Measurements from ENCODE around the gene NAA25.

The NAA25 gene

DNA sequence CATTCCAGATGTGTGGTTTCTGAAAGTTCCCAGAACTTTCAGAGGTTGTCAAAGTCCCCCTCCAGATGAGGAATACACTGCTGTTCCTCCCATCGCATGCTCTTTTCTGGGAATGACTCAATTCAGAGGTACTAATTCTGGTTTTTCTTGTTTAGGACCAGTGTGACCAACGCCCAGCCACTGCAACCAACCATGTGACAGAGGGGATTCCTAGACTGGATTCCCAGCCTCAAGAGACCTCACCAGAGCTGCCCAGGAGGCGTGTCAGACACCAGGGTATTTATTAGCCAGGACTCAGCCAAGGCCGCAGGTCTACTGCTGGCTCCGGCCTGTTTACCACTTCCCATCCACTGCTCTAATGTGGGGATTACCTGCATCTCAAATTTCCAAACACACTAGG, 41.0 kb upstream of the NAA25 start:
- Histone ChIP-seq H3K36me3 (ENCODE audit: control insufficient read depth in 1 of 2, insufficient read depth in 2 of 2, low read length in 2 of 2) (peaks cover 34 to 45% of the 10 kb centered on the region in 2 experiments), H2AFZ (ENCODE audit: insufficient read depth, low read length, poor library complexity) (no peak overlapping the region), H2BK120ac (ENCODE audit: insufficient read depth, low read length, poor library complexity) (no peak overlapping the region), H2AK5ac (ENCODE audit: low read length) (no peak overlapping the region), H3K4me3 (ENCODE audit: low read depth, low read length) (no peak overlapping the region), H3K9me3 (ENCODE audit: insufficient read depth, low read depth, low read length) (peaks cover 3% of the 10 kb centered on the region), H3K79me2 (ENCODE audit: control insufficient read depth, insufficient read depth, low read length, poor library complexity) (no peaks in the 10 kb centered on the region), H2BK12ac (ENCODE audit: low read length) (no peak overlapping the region), H2BK5ac (ENCODE audit: low read depth, low read length, poor library complexity) (no peak overlapping the region), H3K4me2 (ENCODE audit: low read length) (no peak overlapping the region), H3K79me1 (ENCODE audit: low read length) (peaks cover 11% of the 10 kb centered on the region), H3K27ac (ENCODE audit: low read depth, low read length) (peak overlapping the region; percentile 76), H3K14ac (ENCODE audit: low read length) (no peak overlapping the region), H3K18ac (ENCODE audit: low read length) (no peak overlapping the region), H3K4ac (ENCODE audit: low read depth, low read length) (no peak overlapping the region), H4K91ac (ENCODE audit: low read depth, low read length) (no peak overlapping the region), H3K9ac (ENCODE audit: low read length) (no peak overlapping the region), H3K27me3 (ENCODE audit: insufficient read depth, low read length) (no peaks in the 10 kb centered on the region), H4K12ac (ENCODE audit: low read depth, low read length) (no peak overlapping the region), H3K4me1 (ENCODE audit: control insufficient read depth in 1 of 2, insufficient read depth in 2 of 2, low read length in 2 of 2) (peaks cover 7 to 12% of the 10 kb centered on the region in 2 experiments), H3K23ac (ENCODE audit: low read length) (no peak overlapping the region), H4K8ac (ENCODE audit: low read depth, low read length) (no peak overlapping the region)
- DNase-seq = peak; percentile 96 to 98
- no CpG with 5 or more reads among the region's 5 CpGs for WGBS (ENCODE audit: extremely low coverage, insufficient coverage, insufficient read length)

DNA sequence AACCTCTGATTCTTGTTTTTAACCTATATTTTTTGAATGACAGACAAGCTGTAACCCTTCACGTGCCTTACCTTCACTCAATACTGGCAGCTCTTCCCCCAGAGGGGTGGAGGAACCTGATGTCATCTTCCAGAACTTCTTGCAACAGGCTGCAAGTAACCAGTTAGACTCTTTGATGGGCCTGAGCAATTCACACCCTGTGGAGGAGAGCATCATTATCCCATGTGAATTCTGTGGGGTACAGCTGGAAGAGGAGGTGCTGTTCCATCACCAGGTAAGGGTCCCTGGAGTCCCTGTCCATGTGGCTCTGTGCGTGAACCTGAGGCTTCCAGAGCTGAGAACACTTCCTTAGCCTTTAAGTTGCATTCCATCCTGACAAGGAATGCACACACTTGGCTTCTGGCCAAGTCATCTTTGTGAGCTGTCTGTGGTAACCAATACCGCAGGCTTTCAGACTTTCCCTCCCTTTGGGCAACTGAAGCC, 39.5 kb upstream of the NAA25 start:
- Histone ChIP-seq H2BK120ac (ENCODE audit: insufficient read depth, low read length, poor library complexity) (no peak overlapping the region), H2BK5ac (ENCODE audit: low read depth, low read length, poor library complexity) (peak overlapping the region; percentile 5), H4K8ac (ENCODE audit: low read depth, low read length) (no peak overlapping the region), H3K27ac (ENCODE audit: low read depth, low read length) (peak overlapping the region; percentile 54), H2AFZ (ENCODE audit: insufficient read depth, low read length, poor library complexity) (no peak overlapping the region), H3K9me3 (ENCODE audit: insufficient read depth, low read depth, low read length) (peaks cover 2% of the 10 kb centered on the region), H3K27me3 (ENCODE audit: insufficient read depth, low read length) (no peaks in the 10 kb centered on the region), H2AK5ac (ENCODE audit: low read length) (peak overlapping the region; percentile 2), H3K79me1 (ENCODE audit: low read length) (peaks cover 11% of the 10 kb centered on the region), H3K4me1 (ENCODE audit: control insufficient read depth in 1 of 2, insufficient read depth in 2 of 2, low read length in 2 of 2) (peaks cover 7 to 12% of the 10 kb centered on the region in 2 experiments), H3K4me3 (ENCODE audit: low read depth, low read length) (no peak overlapping the region), H3K14ac (ENCODE audit: low read length) (no peak overlapping the region), H3K79me2 (ENCODE audit: control insufficient read depth, insufficient read depth, low read length, poor library complexity) (no peaks in the 10 kb centered on the region), H3K36me3 (ENCODE audit: control insufficient read depth in 1 of 2, insufficient read depth in 2 of 2, low read length in 2 of 2) (peaks cover 29 to 40% of the 10 kb centered on the region in 2 experiments), H4K12ac (ENCODE audit: low read depth, low read length) (no peak overlapping the region), H2BK12ac (ENCODE audit: low read length) (no peak overlapping the region), H3K4me2 (ENCODE audit: low read length) (no peak overlapping the region), H3K4ac (ENCODE audit: low read depth, low read length) (no peak overlapping the region), H3K18ac (ENCODE audit: low read length) (no peak overlapping the region), H3K9ac (ENCODE audit: low read length) (peak overlapping the region; percentile 24), H3K23ac (ENCODE audit: low read length) (no peak overlapping the region), H4K91ac (ENCODE audit: low read depth, low read length) (peak overlapping the region; percentile 1)
- no CpG with 5 or more reads among the region's 3 CpGs for WGBS (ENCODE audit: extremely low coverage, insufficient coverage, insufficient read length)
- peak; percentile 29 to 68 for DNase-seq

DNA sequence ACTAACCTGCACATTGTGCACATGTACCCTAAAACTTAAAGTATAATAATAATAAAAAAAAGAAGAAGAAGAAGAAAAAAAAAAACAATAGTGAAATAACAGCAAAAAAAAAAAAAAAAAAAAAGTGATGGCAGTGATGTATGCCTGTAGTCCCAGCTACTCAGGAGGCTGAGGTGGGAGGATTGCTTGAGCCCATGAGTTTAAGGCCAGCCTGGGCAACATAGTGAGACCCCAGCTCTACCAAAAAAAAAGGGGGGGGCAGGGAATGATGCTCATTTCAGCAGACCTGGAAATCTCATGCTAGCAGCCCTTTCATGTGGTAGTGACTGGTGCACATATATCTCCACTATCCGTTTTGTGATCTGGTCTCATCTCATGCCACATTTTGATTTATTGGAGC, 37.5 kb upstream of the NAA25 start:
- Histone ChIP-seq H4K8ac (ENCODE audit: low read depth, low read length) (no peak overlapping the region), H3K14ac (ENCODE audit: low read length) (no peak overlapping the region), H4K12ac (ENCODE audit: low read depth, low read length) (no peak overlapping the region), H3K9me3 (ENCODE audit: insufficient read depth, low read depth, low read length) (no peaks in the 10 kb centered on the region), H3K18ac (ENCODE audit: low read length) (no peak overlapping the region), H3K23ac (ENCODE audit: low read length) (no peak overlapping the region), H2BK12ac (ENCODE audit: low read length) (no peak overlapping the region), H2BK5ac (ENCODE audit: low read depth, low read length, poor library complexity) (no peak overlapping the region), H3K4ac (ENCODE audit: low read depth, low read length) (no peak overlapping the region), H2BK120ac (ENCODE audit: insufficient read depth, low read length, poor library complexity) (no peak overlapping the region), H3K79me2 (ENCODE audit: control insufficient read depth, insufficient read depth, low read length, poor library complexity) (no peaks in the 10 kb centered on the region), H2AFZ (ENCODE audit: insufficient read depth, low read length, poor library complexity) (no peak overlapping the region), H3K27ac (ENCODE audit: low read depth, low read length) (no peak overlapping the region), H4K91ac (ENCODE audit: low read depth, low read length) (no peak overlapping the region), H3K4me1 (ENCODE audit: control insufficient read depth in 1 of 2, insufficient read depth in 2 of 2, low read length in 2 of 2) (peaks cover 7 to 12% of the 10 kb centered on the region in 2 experiments), H3K36me3 (ENCODE audit: control insufficient read depth in 1 of 2, insufficient read depth in 2 of 2, low read length in 2 of 2) (peaks cover 20 to 28% of the 10 kb centered on the region in 2 experiments), H3K79me1 (ENCODE audit: low read length) (peaks cover 11% of the 10 kb centered on the region), H3K27me3 (ENCODE audit: insufficient read depth, low read length) (no peaks in the 10 kb centered on the region), H3K9ac (ENCODE audit: low read length) (no peak overlapping the region), H3K4me3 (ENCODE audit: low read depth, low read length) (no peak overlapping the region), H3K4me2 (ENCODE audit: low read length) (no peak overlapping the region), H2AK5ac (ENCODE audit: low read length) (no peak overlapping the region)
- WGBS (ENCODE audit: extremely low coverage, insufficient coverage, insufficient read length) = no CpG with 5 or more reads among the region's 1 CpG
- DNase-seq = no peak

- Histone ChIP-seq H3K9me3 (ENCODE audit: insufficient read depth, low read depth, low read length) (no peaks in the 10 kb centered on the region), H2AFZ (ENCODE audit: insufficient read depth, low read length, poor library complexity) (no peak overlapping the region), H2AK5ac (ENCODE audit: low read length) (no peak overlapping the region)
Measured at GRCh38 chr12:112140728-112141127, 32.1 kb upstream of the NAA25 start.

More at GRCh38 chr12:112140728-112141127, 32.1 kb upstream of the NAA25 start:
- H3K27me3 ChIP-seq (ENCODE audit: insufficient read depth, low read length) = no peaks in the 10 kb centered on the region
- no peak overlapping the region for H3K4me3 ChIP-seq (ENCODE audit: low read depth, low read length)
- no peak overlapping the region for H4K8ac ChIP-seq (ENCODE audit: low read depth, low read length)
- H3K27ac ChIP-seq (ENCODE audit: low read depth, low read length) = no peak overlapping the region
- no peak overlapping the region for H3K18ac ChIP-seq (ENCODE audit: low read length)
- DNase-seq = no peak
- H4K91ac ChIP-seq (ENCODE audit: low read depth, low read length) = no peak overlapping the region
- no peak overlapping the region for H3K4ac ChIP-seq (ENCODE audit: low read depth, low read length)
- no peak overlapping the region for H3K23ac ChIP-seq (ENCODE audit: low read length)
- no peak overlapping the region for H2BK5ac ChIP-seq (ENCODE audit: low read depth, low read length, poor library complexity)
- no peak overlapping the region for H2BK120ac ChIP-seq (ENCODE audit: insufficient read depth, low read length, poor library complexity)
- no peak overlapping the region for H3K14ac ChIP-seq (ENCODE audit: low read length)
- no peak overlapping the region for H3K9ac ChIP-seq (ENCODE audit: low read length)
- no peaks in the 10 kb centered on the region for H3K4me1 ChIP-seq (ENCODE audit: control insufficient read depth in 1 of 2, insufficient read depth in 2 of 2, low read length in 2 of 2)
- H4K12ac ChIP-seq (ENCODE audit: low read depth, low read length) = no peak overlapping the region
- H3K79me1 ChIP-seq (ENCODE audit: low read length) = no peaks in the 10 kb centered on the region
- no peaks in the 10 kb centered on the region for H3K79me2 ChIP-seq (ENCODE audit: control insufficient read depth, insufficient read depth, low read length, poor library complexity)
- WGBS (ENCODE audit: extremely low coverage, insufficient coverage, insufficient read length) = no CpG with 5 or more reads among the region's 5 CpGs
- no peak overlapping the region for H3K4me2 ChIP-seq (ENCODE audit: low read length)
- peaks cover 34 to 44% of the 10 kb centered on the region in 2 experiments for H3K36me3 ChIP-seq (ENCODE audit: control insufficient read depth in 1 of 2, insufficient read depth in 2 of 2, low read length in 2 of 2)
- no peak overlapping the region for H2BK12ac ChIP-seq (ENCODE audit: low read length)
